GM12878 (cell line): ENCODE measurements around the gene PRPF31.

Experiments used
- CTCF ChIP-seq, 3 experiments: IDR thresholded peaks in 2 of 3; conservative IDR thresholded peaks in 1 of 3; 2 replicates each; pipeline ENCODE4 v1.5.1; 2011; ENCODE audit warnings: low read depth in 3 of 3, low read length in 3 of 3, mild to moderate bottlenecking in 3 of 3, control low read depth in 2 of 3, moderate library complexity in 2 of 3, inconsistent platforms in 1 of 3, mixed read lengths in 1 of 3; ENCODE audit not compliant: control insufficient read depth in 2 of 3, insufficient read depth in 1 of 3; ENCODE audit errors: extremely low read depth in 1 of 3
- CUX1 ChIP-seq: IDR thresholded peaks from 2 replicates; pipeline ENCODE4 v1.6.1; 2012; ENCODE audit warnings: improper control_type of control experiment, low read depth, low read length; ENCODE audit not compliant: insufficient replicate concordance

GRCh38 chr19:54147676-54148075 lies 32.1 kb downstream of the PRPF31 start:
- TF ChIP-seq CTCF (IDR thresholded peaks at IDR 0.05 in 2 of 3, conservative IDR thresholded peaks at IDR 0.05 in 1 of 3; ENCODE audit: control insufficient read depth in 2 of 3, extremely low read depth in 1 of 3, insufficient read depth in 1 of 3, low read depth in 3 of 3, low read length in 3 of 3) = no peak
- no peak for TF ChIP-seq CUX1
